HG03108 (cell line): Measurements from ENCODE around the gene KDM2B.

Experiments
- ATAC-seq: cut with Tn5 transposase; IDR thresholded peaks from one replicate; pipeline ENCODE4 v1.9.1; 2021; ENCODE audit warnings: moderate library complexity; ENCODE audit not compliant: unreplicated experiment

KDM2B gene

GRCh38 chr12:121568518-121568917 lies 12.3 kb downstream of the KDM2B start:
- ATAC-seq, result no peak

- ATAC-seq, result no peak
Observed at GRCh38 chr12:121565076-121565475, 15.7 kb downstream of the KDM2B start.

GRCh38 chr12:121562488-121562887 lies 18.3 kb downstream of the KDM2B start:
- no peak for ATAC-seq

GRCh38 chr12:121561009-121561395 lies 19.8 kb downstream of the KDM2B start:
- no peak for ATAC-seq

- ATAC-seq, result peak; percentile 50
Observed at GRCh38 chr12:121560392-121561008, 20.3 kb downstream of the KDM2B start.

- no peak for ATAC-seq
Observed at GRCh38 chr12:121558956-121559355, 21.9 kb downstream of the KDM2B start.

GRCh38 chr12:121550974-121551634 lies 29.7 kb downstream of the KDM2B start:
- no peak for ATAC-seq

GRCh38 chr12:121549075-121549474 lies 31.7 kb downstream of the KDM2B start:
- ATAC-seq, result no peak

GRCh38 chr12:121545480-121545879 lies 35.3 kb downstream of the KDM2B start:
- no peak for ATAC-seq

GRCh38 chr12:121543786-121544185 lies 37.0 kb downstream of the KDM2B start:
- ATAC-seq, result no peak

- no peak for ATAC-seq
Observed at GRCh38 chr12:121539908-121540307, 40.9 kb downstream of the KDM2B start.

- no peak for ATAC-seq
Observed at GRCh38 chr12:121538699-121539061, 42.1 kb downstream of the KDM2B start.

GRCh38 chr12:121537814-121538698 lies 42.8 kb downstream of the KDM2B start:
- peak; percentile 6 for ATAC-seq

GRCh38 chr12:121536899-121537813 lies 43.7 kb downstream of the KDM2B start:
- ATAC-seq, result peak; percentile 65

GRCh38 chr12:121536054-121536898 lies 44.5 kb downstream of the KDM2B start:
- ATAC-seq, result peak; percentile 51

GRCh38 chr12:121535150-121536053 lies 45.4 kb downstream of the KDM2B start:
- no peak for ATAC-seq

GRCh38 chr12:121534495-121535148 lies 46.2 kb downstream of the KDM2B start:
- ATAC-seq, result no peak

- ATAC-seq, result no peak
Observed at GRCh38 chr12:121533394-121534090, 47.3 kb downstream of the KDM2B start.
